Neutrophil (primary cell): ENCODE results near the gene AP2B1.

Experiments used
- H3K27ac ChIP-seq: fragments of 200-600 bp; sonication (generic); 2 replicates; pipeline ENCODE4 v1.5.1; 2016; ENCODE audit warnings: mild to moderate bottlenecking, moderate library complexity
- H3K27me3 ChIP-seq: fragments of 200-600 bp; sonication (generic); 2 replicates; pipeline ENCODE4 v1.6.0; 2016; ENCODE audit warnings: mild to moderate bottlenecking
- H3K36me3 ChIP-seq: fragments of 200-600 bp; sonication (generic); 2 replicates; pipeline ENCODE4 v1.5.1; 2017
- H3K4me1 ChIP-seq, 2 experiments: fragments of 200-600 bp in 1 of 2; sonication (generic) in 1 of 2; 1 replicate in 1 of 2; 2 replicates in 1 of 2; pipeline versions ENCODE4 v1.5.1 to v1.6.1; 2013 to 2016; ENCODE audit warnings: low read depth in 1 of 2, low read length in 1 of 2, mild to moderate bottlenecking in 1 of 2, moderate library complexity in 1 of 2; ENCODE audit not compliant: control insufficient read depth in 1 of 2, insufficient read depth in 1 of 2
- H3K4me3 ChIP-seq, 2 experiments: fragments of 200-600 bp in 1 of 2; sonication (generic) in 1 of 2; 1 replicate in 1 of 2; 2 replicates in 1 of 2; pipeline ENCODE4 v1.5.1; 2013 to 2016; ENCODE audit warnings: low read depth in 1 of 2, low read length in 1 of 2, mild to moderate bottlenecking in 1 of 2, moderate library complexity in 1 of 2
- H3K9me3 ChIP-seq: fragments of 200-600 bp; sonication (generic); 2 replicates; pipeline ENCODE4 v1.5.1; 2016
- CTCF ChIP-seq: fragments of 200-600 bp; sonication (generic); IDR thresholded peaks from 2 replicates; pipeline ENCODE4 v1.5.1; 2016; ENCODE audit warnings: antibody characterized with exemption

AP2B1 gene

GRCh38 chr17:35728551-35728950 is 141.4 kb downstream of the AP2B1 start:
- Histone ChIP-seq H3K27ac (no peak overlapping the region), H3K27me3 (peaks cover 43% of the 10 kb centered on the region), H3K4me3 (no peak overlapping the region), H3K9me3 (no peaks in the 10 kb centered on the region), H3K4me1 (peaks cover 0 to 6% of the 10 kb centered on the region in 2 experiments), H3K36me3 (peaks cover 59% of the 10 kb centered on the region)
- no peak for TF ChIP-seq CTCF

GRCh38 chr17:35729405-35729833 is 142.3 kb downstream of the AP2B1 start:
- Histone ChIP-seq H3K9me3 (no peaks in the 10 kb centered on the region), H3K4me1 (peaks cover 0 to 6% of the 10 kb centered on the region in 2 experiments), H3K27me3 (peaks cover 51% of the 10 kb centered on the region), H3K27ac (no peak overlapping the region), H3K36me3 (peaks cover 50% of the 10 kb centered on the region), H3K4me3 (no peak overlapping the region)
- no peak for TF ChIP-seq CTCF

- peaks cover 0 to 6% of the 10 kb centered on the region in 2 experiments for H3K4me1 ChIP-seq
- H3K36me3 ChIP-seq, result peaks cover 39% of the 10 kb centered on the region
- no peaks in the 10 kb centered on the region for H3K9me3 ChIP-seq
- H3K4me3 ChIP-seq, result no peak overlapping the region
- H3K27ac ChIP-seq, result no peak overlapping the region
- peaks cover 52% of the 10 kb centered on the region for H3K27me3 ChIP-seq
- TF ChIP-seq CTCF, result no peak
These were observed 143.4 kb downstream of the AP2B1 start for GRCh38 chr17:35730400-35731005.

GRCh38 chr17:35731239-35731916 is 144.3 kb downstream of the AP2B1 start, which contains the start of gene RASL10B:
Gene RASL10B, plus strand, starts transcription at chr17:35731639. Its CDS starts 3,546 bp downstream, at chr17:35735185.
- Histone ChIP-seq H3K36me3 (peaks cover 30% of the 10 kb centered on the region), H3K27ac (no peak within 1 kb of the TSS), H3K9me3 (no peaks in the 10 kb centered on the region), H3K4me1 (peaks cover 0 to 6% of the 10 kb centered on the region in 2 experiments), H3K4me3 (no peak within 1 kb of the TSS), H3K27me3 (peaks cover 52% of the 10 kb centered on the region)
- no peak for TF ChIP-seq CTCF

- H3K27me3 ChIP-seq, result peaks cover 52% of the 10 kb centered on the region
- TF ChIP-seq CTCF, result no peak
- H3K4me3 ChIP-seq, result no peak overlapping the region
- H3K36me3 ChIP-seq, result peaks cover 22% of the 10 kb centered on the region
- peaks cover 0 to 6% of the 10 kb centered on the region in 2 experiments for H3K4me1 ChIP-seq
- no peak overlapping the region for H3K27ac ChIP-seq
- no peaks in the 10 kb centered on the region for H3K9me3 ChIP-seq
These were observed 145.0 kb downstream of the AP2B1 start for GRCh38 chr17:35731917-35732805.
